ENCODE data around the gene CAMK2N2.
A peak's percentile ranks its signal among the peaks of the same experiment; 100 is the strongest.

CAMK2N2 gene

DNA sequence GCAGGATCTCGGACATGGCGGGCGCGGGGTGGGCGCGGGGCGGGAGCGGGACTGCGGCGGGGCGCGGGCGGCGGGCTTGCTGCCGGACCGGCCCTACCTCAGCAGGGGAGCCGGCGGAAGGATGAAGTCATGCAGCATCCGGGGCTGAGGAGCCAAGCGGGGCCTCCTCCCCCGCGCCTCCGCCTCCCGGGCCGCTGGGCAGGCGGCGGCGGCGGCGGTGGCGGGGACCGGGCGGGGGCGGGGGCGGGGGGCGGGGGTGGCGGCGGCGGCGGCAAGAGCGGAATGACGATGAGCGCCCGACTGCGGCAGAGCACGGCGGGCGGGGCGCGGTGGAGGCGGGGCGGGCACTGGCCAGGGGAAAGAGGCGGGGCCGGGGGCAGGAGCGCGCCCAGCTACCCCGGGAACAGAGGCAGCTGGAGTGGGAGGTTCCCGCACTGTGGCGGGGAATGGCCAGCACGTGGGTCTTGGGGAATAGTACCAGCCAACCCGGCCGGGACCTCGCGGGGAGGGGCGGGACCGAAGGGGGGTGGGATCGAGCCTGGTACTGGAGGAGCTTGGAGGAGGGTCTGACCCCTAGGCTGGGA lies at the start of gene CAMK2N2:
TSS of gene CAMK2N2 (minus strand) at position 284 of the 584 bp plus-strand sequence. CDS start at position 16, 268 bp downstream.
- H3K9ac ChIP-seq, result peak within 1 kb of the TSS; percentile 19

DNA sequence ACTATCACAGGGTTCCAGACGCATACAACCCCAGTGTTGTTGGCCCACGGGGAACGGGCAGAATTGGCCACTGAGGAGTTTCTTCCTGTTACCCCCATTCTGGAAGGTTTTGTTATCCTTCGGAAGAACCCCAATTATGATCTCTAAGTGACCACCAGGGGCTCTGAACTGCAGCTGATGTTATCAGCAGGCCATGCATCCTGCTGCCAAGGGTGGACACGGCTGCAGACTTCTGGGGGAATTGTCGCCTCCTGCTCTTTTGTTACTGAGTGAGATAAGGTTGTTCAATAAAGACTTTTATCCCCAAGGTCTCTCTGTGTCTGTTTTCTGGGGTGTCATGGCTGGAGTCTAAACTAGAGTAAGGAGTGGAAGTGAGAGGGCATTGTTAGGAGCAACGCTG lies 47.4 kb upstream of the CAMK2N2 start:
- Histone ChIP-seq H3K27ac (no peak overlapping the region), H3K9me3 (ENCODE audit: control insufficient read depth, low read length) (no peaks in the 10 kb centered on the region), H3K4me1 (peaks cover 4% of the 10 kb centered on the region), H3K9ac (no peak overlapping the region), H3K36me3 (ENCODE audit: control insufficient read depth, insufficient read depth, low read length) (no peaks in the 10 kb centered on the region), H3K79me2 (no peaks in the 10 kb centered on the region), H3K4me2 (ENCODE audit: low read length) (no peak overlapping the region), H2AFZ (no peak overlapping the region), H3K4me3 (ENCODE audit: low read depth, low read length) (no peak overlapping the region), H3K27me3 (ENCODE audit: control insufficient read depth, insufficient read depth, low read length) (no peaks in the 10 kb centered on the region)
- TF ChIP-seq, protein P1, sequence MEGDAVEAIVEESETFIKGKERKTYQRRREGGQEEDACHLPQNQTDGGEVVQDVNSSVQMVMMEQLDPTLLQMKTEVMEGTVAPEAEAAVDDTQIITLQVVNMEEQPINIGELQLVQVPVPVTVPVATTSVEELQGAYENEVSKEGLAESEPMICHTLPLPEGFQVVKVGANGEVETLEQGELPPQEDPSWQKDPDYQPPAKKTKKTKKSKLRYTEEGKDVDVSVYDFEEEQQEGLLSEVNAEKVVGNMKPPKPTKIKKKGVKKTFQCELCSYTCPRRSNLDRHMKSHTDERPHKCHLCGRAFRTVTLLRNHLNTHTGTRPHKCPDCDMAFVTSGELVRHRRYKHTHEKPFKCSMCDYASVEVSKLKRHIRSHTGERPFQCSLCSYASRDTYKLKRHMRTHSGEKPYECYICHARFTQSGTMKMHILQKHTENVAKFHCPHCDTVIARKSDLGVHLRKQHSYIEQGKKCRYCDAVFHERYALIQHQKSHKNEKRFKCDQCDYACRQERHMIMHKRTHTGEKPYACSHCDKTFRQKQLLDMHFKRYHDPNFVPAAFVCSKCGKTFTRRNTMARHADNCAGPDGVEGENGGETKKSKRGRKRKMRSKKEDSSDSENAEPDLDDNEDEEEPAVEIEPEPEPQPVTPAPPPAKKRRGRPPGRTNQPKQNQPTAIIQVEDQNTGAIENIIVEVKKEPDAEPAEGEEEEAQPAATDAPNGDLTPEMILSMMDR (IDR thresholded peaks at IDR 0.05), result no peak

More for the DNA sequence above, at the start of gene CAMK2N2:
- peak within 1 kb of the TSS; percentile 51 for H3K27ac ChIP-seq
- TF ChIP-seq, protein P1 (IDR thresholded peaks at IDR 0.05), result no peak
- no peaks in the 10 kb centered on the region for H3K9me3 ChIP-seq (ENCODE audit: control insufficient read depth, low read length)
- H3K27me3 ChIP-seq (ENCODE audit: control insufficient read depth, insufficient read depth, low read length), result peaks cover 5% of the 10 kb centered on the region
- H2AFZ ChIP-seq, result peak within 1 kb of the TSS; percentile 93
- H3K4me3 ChIP-seq (ENCODE audit: low read depth, low read length), result peak within 1 kb of the TSS; percentile 27
- no peaks in the 10 kb centered on the region for H3K79me2 ChIP-seq
- H3K36me3 ChIP-seq (ENCODE audit: control insufficient read depth, insufficient read depth, low read length), result no peaks in the 10 kb centered on the region
- peaks cover 9% of the 10 kb centered on the region for H3K4me1 ChIP-seq
- H3K4me2 ChIP-seq (ENCODE audit: low read length), result peak within 1 kb of the TSS; percentile 56

DNA sequence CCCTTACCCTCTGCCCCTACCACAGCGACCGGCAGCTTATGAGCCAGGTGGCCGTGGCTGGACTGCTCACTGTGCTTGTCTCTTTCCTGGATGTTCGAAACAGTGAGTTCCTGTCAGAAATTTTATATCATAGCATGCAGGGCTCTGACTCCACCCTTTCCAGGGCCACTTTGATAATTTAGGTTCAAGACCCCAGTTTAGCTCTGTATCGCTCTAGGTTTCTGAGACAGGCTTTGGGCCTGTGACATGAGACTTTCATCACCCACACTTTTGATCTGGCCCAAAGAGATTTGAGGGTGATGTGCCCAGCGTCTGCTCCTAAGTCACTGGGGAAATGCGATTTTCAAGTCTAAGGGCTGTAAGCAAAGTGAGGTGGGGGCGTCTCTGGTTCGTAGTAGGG lies 46.6 kb upstream of the CAMK2N2 start:
- Histone ChIP-seq H3K27me3 (ENCODE audit: control insufficient read depth, insufficient read depth, low read length) (no peaks in the 10 kb centered on the region), H3K27ac (no peak overlapping the region), H3K9me3 (ENCODE audit: control insufficient read depth, low read length) (no peaks in the 10 kb centered on the region), H3K9ac (no peak overlapping the region), H2AFZ (no peak overlapping the region), H3K4me2 (ENCODE audit: low read length) (no peak overlapping the region), H3K4me1 (peaks cover 4% of the 10 kb centered on the region), H3K79me2 (no peaks in the 10 kb centered on the region), H3K4me3 (ENCODE audit: low read depth, low read length) (no peak overlapping the region), H3K36me3 (ENCODE audit: control insufficient read depth, insufficient read depth, low read length) (no peaks in the 10 kb centered on the region)
- TF ChIP-seq, protein P1 (IDR thresholded peaks at IDR 0.05), result no peak

DNA sequence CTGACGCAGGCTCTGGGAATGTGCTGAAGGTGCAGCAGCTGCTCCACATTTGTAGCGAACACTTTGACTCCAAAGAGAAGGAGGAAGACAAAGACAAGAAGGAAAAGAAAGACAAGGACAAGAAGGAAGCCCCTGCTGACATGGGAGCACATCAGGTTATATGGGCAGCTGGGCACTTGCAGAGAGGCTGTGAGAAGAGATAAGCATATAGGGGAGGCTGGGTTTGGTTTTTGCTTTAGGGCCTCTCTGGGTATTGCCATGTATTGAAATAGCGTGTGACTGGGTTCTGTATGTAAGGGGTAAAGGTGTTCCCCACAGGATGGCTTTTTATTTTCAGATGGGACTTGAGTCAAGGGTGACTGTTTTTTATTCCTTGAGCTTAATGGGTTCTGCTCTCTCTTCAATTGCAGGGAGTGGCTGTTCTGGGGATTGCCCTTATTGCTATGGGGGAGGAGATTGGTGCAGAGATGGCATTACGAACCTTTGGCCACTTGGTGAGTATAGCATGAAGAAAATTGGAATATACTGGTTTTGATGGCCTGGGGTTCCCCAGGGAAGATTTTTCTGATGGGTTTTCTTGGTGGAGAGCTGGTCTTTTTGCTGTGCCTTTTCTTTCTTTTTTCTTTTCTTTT lies 45.1 kb upstream of the CAMK2N2 start:
- Histone ChIP-seq H3K9me3 (ENCODE audit: control insufficient read depth, low read length) (no peaks in the 10 kb centered on the region), H3K36me3 (ENCODE audit: control insufficient read depth, insufficient read depth, low read length) (no peaks in the 10 kb centered on the region), H3K4me2 (ENCODE audit: low read length) (no peak overlapping the region), H3K27me3 (ENCODE audit: control insufficient read depth, insufficient read depth, low read length) (no peaks in the 10 kb centered on the region), H3K79me2 (peaks cover 2% of the 10 kb centered on the region), H3K27ac (no peak overlapping the region), H3K4me1 (peaks cover 4% of the 10 kb centered on the region), H3K9ac (no peak overlapping the region), H2AFZ (no peak overlapping the region), H3K4me3 (ENCODE audit: low read depth, low read length) (no peak overlapping the region)
- TF ChIP-seq, protein P1 (IDR thresholded peaks at IDR 0.05), result no peak

DNA sequence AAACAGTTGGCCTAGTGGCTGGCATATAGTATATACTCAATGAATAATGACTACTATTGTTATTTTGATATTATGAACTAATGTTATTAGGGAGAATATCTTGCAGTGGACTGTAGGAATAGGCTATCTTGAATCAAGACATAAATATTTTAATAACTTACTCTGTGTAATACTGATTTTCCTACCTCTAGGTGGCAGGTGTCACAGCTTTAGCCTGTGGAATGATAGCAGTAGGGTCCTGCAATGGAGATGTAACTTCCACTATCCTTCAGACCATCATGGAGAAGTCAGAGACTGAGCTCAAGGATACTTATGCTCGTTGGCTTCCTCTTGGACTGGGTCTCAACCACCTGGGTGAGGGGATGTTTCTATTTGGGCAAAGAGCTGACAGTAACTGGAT lies 44.2 kb upstream of the CAMK2N2 start:
- Histone ChIP-seq H3K27me3 (ENCODE audit: control insufficient read depth, insufficient read depth, low read length) (no peaks in the 10 kb centered on the region), H3K9me3 (ENCODE audit: control insufficient read depth, low read length) (no peaks in the 10 kb centered on the region), H3K9ac (no peak overlapping the region), H3K36me3 (ENCODE audit: control insufficient read depth, insufficient read depth, low read length) (no peaks in the 10 kb centered on the region), H3K27ac (no peak overlapping the region), H2AFZ (no peak overlapping the region), H3K4me1 (peaks cover 4% of the 10 kb centered on the region), H3K4me2 (ENCODE audit: low read length) (no peak overlapping the region), H3K4me3 (ENCODE audit: low read depth, low read length) (no peak overlapping the region), H3K79me2 (peaks cover 7% of the 10 kb centered on the region)
- TF ChIP-seq, protein P1 (IDR thresholded peaks at IDR 0.05), result peak; percentile 46

Data from parathyroid adenoma (tissue), 2 donors.